ENCODE data around the gene LDLRAD2. TPM values are rescaled to one million over a fixed set of nuclear protein-coding genes. Genes with fewer than 3 reads are reported as not detected.

The LDLRAD2 gene
- not detected in 2 replicates for total RNA-seq

GRCh38 chr1:21811875-21812305, at the start of gene LDLRAD2:
Gene LDLRAD2 (plus strand): TSS chr1:21812265. CDS start chr1:21812452, 187 bp downstream.

GRCh38 chr1:21782868-21783678, 29.0 kb upstream of the LDLRAD2 start, which contains the start of gene USP48:
Gene USP48 (minus strand): TSS chr1:21783149. CDS start chr1:21782957, 192 bp downstream.

Other genes with a start within 250 kb of the LDLRAD2 start
- 1.2 and 1.5 TPM in 2 replicates for gene RAP1GAP, start 142.9 kb upstream of the LDLRAD2 start, total RNA-seq
- 20.5 and 22.4 TPM in 2 replicates for gene USP48, start 29.1 kb upstream of the LDLRAD2 start, total RNA-seq
- gene HSPG2, start 125.0 kb downstream of the LDLRAD2 start, total RNA-seq: 70.1 and 95.4 TPM in 2 replicates
- gene CELA3B, start 164.8 kb downstream of the LDLRAD2 start, total RNA-seq: 1.9 TPM in 1 of 2 replicates, not detected in the other
- gene CELA3A, start 189.4 kb downstream of the LDLRAD2 start, total RNA-seq: not detected in 2 replicates
- 526 and 559 TPM in 2 replicates for gene CDC42, start 240.4 kb downstream of the LDLRAD2 start, total RNA-seq

Measured in tracheal epithelial cell (primary cell).